NCI-H446 treated with DMSO at 0.1 percent for 48 hours (cell line): ENCODE measurements around the gene CTF1.

Experiments used
- DNase-seq: peaks from one replicate; lab custom pipeline; 2025; lab: John Stamatoyannopoulos, UW

The CTF1 gene

GRCh38 chr16:30910427-30911029 lies 14.1 kb downstream of the CTF1 start:
- no peak for DNase-seq

- no peak for DNase-seq
Measured at GRCh38 chr16:30912794-30913412, 16.5 kb downstream of the CTF1 start.

- DNase-seq: no peak
Measured at GRCh38 chr16:30914830-30915229, 18.4 kb downstream of the CTF1 start.

GRCh38 chr16:30918614-30919013 lies 22.2 kb downstream of the CTF1 start:
- no peak for DNase-seq

- DNase-seq: no peak
Measured at GRCh38 chr16:30920891-30921290, 24.5 kb downstream of the CTF1 start.

- no peak for DNase-seq
Measured at GRCh38 chr16:30921459-30921747, 25.0 kb downstream of the CTF1 start.

- DNase-seq: peak; percentile 82
Measured at GRCh38 chr16:30921748-30922419, 25.5 kb downstream of the CTF1 start.

GRCh38 chr16:30922420-30922959 lies 26.1 kb downstream of the CTF1 start:
- peak; percentile 99 for DNase-seq

GRCh38 chr16:30922960-30923535 lies 26.6 kb downstream of the CTF1 start:
- peak; percentile 98 for DNase-seq

GRCh38 chr16:30923554-30924075 lies 27.2 kb downstream of the CTF1 start, which contains the start of gene FBXL19:
Gene FBXL19 (plus strand): TSS chr16:30923572. CDS start chr16:30925755, 2,183 bp downstream.
- no peak for DNase-seq

- DNase-seq: no peak
Measured at GRCh38 chr16:30924076-30924912, 27.9 kb downstream of the CTF1 start.

GRCh38 chr16:30924913-30925631 lies 28.7 kb downstream of the CTF1 start:
- DNase-seq: no peak

GRCh38 chr16:30925632-30925987 lies 29.2 kb downstream of the CTF1 start:
- no peak for DNase-seq

- DNase-seq: no peak
Measured at GRCh38 chr16:30925995-30926811, 29.8 kb downstream of the CTF1 start.

- no peak for DNase-seq
Measured at GRCh38 chr16:30926937-30927788, 30.7 kb downstream of the CTF1 start.

- DNase-seq: peak; percentile 10
Measured at GRCh38 chr16:30927789-30928378, 31.5 kb downstream of the CTF1 start.

GRCh38 chr16:30928390-30928789 lies 32.0 kb downstream of the CTF1 start:
- DNase-seq: no peak

GRCh38 chr16:30929167-30929566 lies 32.8 kb downstream of the CTF1 start:
- no peak for DNase-seq

GRCh38 chr16:30930160-30930571 lies 33.8 kb downstream of the CTF1 start:
- DNase-seq: no peak
